Upper lobe of right lung (tissue), 1 donor: Measurements from ENCODE around the gene TM7SF2. TPM values are rescaled to one million over a fixed set of nuclear protein-coding genes. Genes with fewer than 3 reads are reported as not detected.
"Not testable (repeated sequence)": the region's sequence is repeated elsewhere in the genome, so short reads cannot be mapped to it uniquely, and the experiment has no call there.

Source experiments
- ATAC-seq: fragments of 200-7000 bp; cut with Tn5 transposase; one replicate; pipeline ENCODE4 v1.9.1; 2020; ENCODE audit warnings: mild to moderate bottlenecking, moderate library complexity
- DNase-seq: peaks from one replicate; pipeline ENCODE4 v3.0.0-alpha.2; 2020
- H3K27ac ChIP-seq: fragments of 200-600 bp; one replicate; pipeline ENCODE4 v1.8.0; 2022
- H3K27me3 ChIP-seq: fragments of 200-600 bp; one replicate; pipeline ENCODE4 v1.8.0; 2022; ENCODE audit warnings: mild to moderate bottlenecking
- H3K36me3 ChIP-seq: fragments of 200-600 bp; one replicate; pipeline ENCODE4 v1.8.0; 2022
- H3K4me1 ChIP-seq: fragments of 200-600 bp; one replicate; pipeline ENCODE4 v1.8.0; 2022
- H3K4me3 ChIP-seq: fragments of 200-600 bp; one replicate; pipeline ENCODE4 v1.8.0; 2022; ENCODE audit warnings: mild to moderate bottlenecking
- H3K9me3 ChIP-seq: fragments of 200-600 bp; one replicate; pipeline ENCODE4 v1.8.0; 2022
- CTCF ChIP-seq: fragments of 200-600 bp; IDR thresholded peaks from one replicate; pipeline ENCODE4 v1.8.0; 2022; ENCODE audit warnings: antibody characterized with exemption
- intact Hi-C: fragments of 100-400 bp; cut with DNase I; formaldehyde crosslinking; loops from one replicate; pipeline ENCODE4 v1.11.0; 2022
- total RNA-seq: library from RNA; stranded (reverse); fragmentation: NEBNext Ultra II Directional; extraction: Animal tissue kit (Norgen Biotek cat#: 25700); gene quantifications from one replicate; pipeline ENCODE4 v1.2.1, GENCODE V29; 2021
- donor health status: DM: no; HTN: yes; CAD: no; lungs with severe emphysema.

The TM7SF2 gene
- total RNA-seq, 1 donor from 2014 or later: 39.0 TPM

GRCh38 chr11:65118097-65118837 lies 6.6 kb downstream of the TM7SF2 start:
- peaks cover 39% of the 10 kb centered on the region for H3K4me1 ChIP-seq
- no peaks in the 10 kb centered on the region for H3K27me3 ChIP-seq
- DNase-seq (no peak), ATAC-seq (no peak)
- H3K4me3 ChIP-seq: peak overlapping the region; percentile 80
- intact Hi-C loops: no loop called here
- H3K9me3 ChIP-seq: no peaks in the 10 kb centered on the region
- H3K27ac ChIP-seq: peak overlapping the region; percentile 11
- peak; percentile 3 for TF ChIP-seq CTCF
- peaks cover 38% of the 10 kb centered on the region for H3K36me3 ChIP-seq

- H3K4me3 ChIP-seq, H3K27me3 ChIP-seq, ATAC-seq, H3K27ac ChIP-seq, intact Hi-C loops, DNase-seq, H3K9me3 ChIP-seq: not testable (repeated sequence)
- H3K36me3 ChIP-seq: peaks cover 38% of the 10 kb centered on the region
- peaks cover 35% of the 10 kb centered on the region for H3K4me1 ChIP-seq
Measured at GRCh38 chr11:65118891-65119669, 7.4 kb downstream of the TM7SF2 start.

- Histone ChIP-seq H3K4me1 (peaks cover 35% of the 10 kb centered on the region), H3K9me3 (no peaks in the 10 kb centered on the region), H3K27ac (no peak overlapping the region), H3K27me3 (no peaks in the 10 kb centered on the region), H3K4me3 (no peak overlapping the region), H3K36me3 (peaks cover 43% of the 10 kb centered on the region)
- DNase-seq (no peak), ATAC-seq (no peak)
- intact Hi-C loops: no loop called here
- TF ChIP-seq CTCF: no peak
Measured at GRCh38 chr11:65119670-65119995, 8.0 kb downstream of the TM7SF2 start.

- intact Hi-C loops: no loop called here
- Histone ChIP-seq H3K27me3 (no peaks in the 10 kb centered on the region), H3K9me3 (no peaks in the 10 kb centered on the region), H3K36me3 (peaks cover 51% of the 10 kb centered on the region), H3K4me1 (peaks cover 32% of the 10 kb centered on the region), H3K4me3 (peak overlapping the region; percentile 97), H3K27ac (peak overlapping the region; percentile 93)
- ATAC-seq (no peak), DNase-seq (no peak)
- no peak for TF ChIP-seq CTCF
Measured at GRCh38 chr11:65120831-65121230, 9.2 kb downstream of the TM7SF2 start.

GRCh38 chr11:65121447-65121864 lies 9.8 kb downstream of the TM7SF2 start:
- DNase-seq: peak; percentile 72
- no peak for TF ChIP-seq CTCF
- Histone ChIP-seq H3K27me3 (no peaks in the 10 kb centered on the region), H3K4me3 (peak overlapping the region; percentile 97), H3K9me3 (no peaks in the 10 kb centered on the region), H3K4me1 (peaks cover 25% of the 10 kb centered on the region), H3K36me3 (peaks cover 57% of the 10 kb centered on the region), H3K27ac (peak overlapping the region; percentile 93)
- no peak for ATAC-seq
- intact Hi-C loops: no loop called here
